Esophagus squamous epithelium (tissue), 5 donors: ENCODE data around the gene PDGFD. TPM values are rescaled to one million over a fixed set of nuclear protein-coding genes. Genes with fewer than 3 reads are reported as not detected.

Experiments
- DNase-seq: peaks from one replicate; lab custom pipeline; 2025; lab: John Stamatoyannopoulos, UW
- H3K27ac ChIP-seq, 4 donors: fragments of 200-600 bp; sonication (generic); one replicate each; pipeline ENCODE4 v1.5.1; 2016 to 2019; ENCODE audit warnings: mild to moderate bottlenecking in 1 of 4
- H3K27me3 ChIP-seq, 4 donors: fragments of 200-600 bp; sonication (generic); 1 replicate in 3 of 4; 2 replicates in 1 of 4; pipeline versions ENCODE4 v1.5.1 to v1.6.0; 2017 to 2021; ENCODE audit warnings: antibody characterized with exemption in 1 of 4
- H3K36me3 ChIP-seq, 3 donors: fragments of 200-600 bp; sonication (generic); one replicate each; pipeline ENCODE4 v1.5.1; 2016 to 2019
- H3K4me1 ChIP-seq, 3 donors: fragments of 200-600 bp; sonication (generic); one replicate each; pipeline ENCODE4 v1.5.1; 2017 to 2019
- H3K4me3 ChIP-seq, 4 donors: fragments of 200-600 bp; sonication (generic); 1 replicate in 3 of 4; 2 replicates in 1 of 4; pipeline ENCODE4 v1.5.1; 2016 to 2019; ENCODE audit warnings: mild to moderate bottlenecking in 2 of 4, moderate library complexity in 1 of 4
- H3K9me3 ChIP-seq, 3 donors: fragments of 200-600 bp; sonication (generic); one replicate each; pipeline ENCODE4 v1.5.1; 2016 to 2019
- POLR2A ChIP-seq, 4 donors: fragments of 450-650 bp; IDR thresholded peaks; one replicate each; pipeline ENCODE4 v1.6.1; 2017; ENCODE audit warnings: antibody characterized with exemption in 4 of 4, mild to moderate bottlenecking in 4 of 4, moderate library complexity in 3 of 4
- WGBS, 2 donors: methylation state at CpG; one replicate each; pipeline ENCODE4 v1.1.5; 2018; 5-methylcytosine and 5-hydroxymethylcytosine counted together
- intact Hi-C: fragments of 100-400 bp; cut with DNase I; formaldehyde crosslinking; loops from one replicate; pipeline ENCODE4 v1.15.0; 2022
- total RNA-seq, 4 donors: library from RNA; depleted of rRNA; stranded (reverse); fragments of >200 nt; gene quantifications; one replicate each; pipeline ENCODE4 v1.1.0, GENCODE V29; 2016
- TF ChIP-seq, protein P1 (sequence below), 6 experiments: fragments of 450-650 bp in 4 of 6; fragments of 200-600 bp in 2 of 6; sonication (generic) in 2 of 6; IDR thresholded peaks; one replicate each; pipeline ENCODE4 v1.5.1; 2016 to 2019; ENCODE audit warnings: antibody characterized with exemption in 6 of 6, mild to moderate bottlenecking in 4 of 6, moderate library complexity in 4 of 6
- donor health status: DM: yes; HTN: yes; CAD: no.

The PDGFD gene
- total RNA-seq, 4 donors from 2014 or later, result 0.27 to 1.9 (median 1.1) TPM

DNA sequence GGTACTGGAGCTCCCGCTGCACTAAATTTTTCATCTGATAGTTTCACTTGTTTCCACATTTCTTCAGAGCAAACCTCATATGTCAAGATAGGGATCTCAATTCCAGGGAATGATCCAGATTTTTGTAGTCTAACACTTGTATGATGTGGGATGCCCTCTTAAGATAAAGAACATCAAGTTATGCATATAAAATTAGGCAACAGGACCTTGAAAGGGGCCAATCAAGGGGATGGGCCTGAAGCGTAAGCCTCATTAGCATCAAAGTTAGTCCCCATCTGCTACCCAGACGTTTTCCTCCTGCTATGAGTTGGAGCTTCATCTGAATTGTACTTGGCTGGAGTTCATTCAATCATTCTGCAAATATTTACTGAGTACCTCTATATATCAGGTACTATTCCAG, 17.5 kb downstream of the PDGFD start:
- Histone ChIP-seq H3K9me3 (no peaks in the 10 kb centered on the region), H3K4me3 (no peak overlapping the region), H3K27ac (no peak overlapping the region), H3K27me3 (no peaks in the 10 kb centered on the region), H3K4me1 (no peaks in the 10 kb centered on the region), H3K36me3 (no peaks in the 10 kb centered on the region)
- 70 to 72% methylated on average over 3 of the region's 3 CpGs for WGBS, 2 donors
- intact Hi-C loops, result no loop called here
- no peak for DNase-seq
- no peak for TF ChIP-seq POLR2A (IDR thresholded peaks at IDR 0.05)
- TF ChIP-seq, protein P1, sequence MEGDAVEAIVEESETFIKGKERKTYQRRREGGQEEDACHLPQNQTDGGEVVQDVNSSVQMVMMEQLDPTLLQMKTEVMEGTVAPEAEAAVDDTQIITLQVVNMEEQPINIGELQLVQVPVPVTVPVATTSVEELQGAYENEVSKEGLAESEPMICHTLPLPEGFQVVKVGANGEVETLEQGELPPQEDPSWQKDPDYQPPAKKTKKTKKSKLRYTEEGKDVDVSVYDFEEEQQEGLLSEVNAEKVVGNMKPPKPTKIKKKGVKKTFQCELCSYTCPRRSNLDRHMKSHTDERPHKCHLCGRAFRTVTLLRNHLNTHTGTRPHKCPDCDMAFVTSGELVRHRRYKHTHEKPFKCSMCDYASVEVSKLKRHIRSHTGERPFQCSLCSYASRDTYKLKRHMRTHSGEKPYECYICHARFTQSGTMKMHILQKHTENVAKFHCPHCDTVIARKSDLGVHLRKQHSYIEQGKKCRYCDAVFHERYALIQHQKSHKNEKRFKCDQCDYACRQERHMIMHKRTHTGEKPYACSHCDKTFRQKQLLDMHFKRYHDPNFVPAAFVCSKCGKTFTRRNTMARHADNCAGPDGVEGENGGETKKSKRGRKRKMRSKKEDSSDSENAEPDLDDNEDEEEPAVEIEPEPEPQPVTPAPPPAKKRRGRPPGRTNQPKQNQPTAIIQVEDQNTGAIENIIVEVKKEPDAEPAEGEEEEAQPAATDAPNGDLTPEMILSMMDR (IDR thresholded peaks at IDR 0.05), result no peak

DNA sequence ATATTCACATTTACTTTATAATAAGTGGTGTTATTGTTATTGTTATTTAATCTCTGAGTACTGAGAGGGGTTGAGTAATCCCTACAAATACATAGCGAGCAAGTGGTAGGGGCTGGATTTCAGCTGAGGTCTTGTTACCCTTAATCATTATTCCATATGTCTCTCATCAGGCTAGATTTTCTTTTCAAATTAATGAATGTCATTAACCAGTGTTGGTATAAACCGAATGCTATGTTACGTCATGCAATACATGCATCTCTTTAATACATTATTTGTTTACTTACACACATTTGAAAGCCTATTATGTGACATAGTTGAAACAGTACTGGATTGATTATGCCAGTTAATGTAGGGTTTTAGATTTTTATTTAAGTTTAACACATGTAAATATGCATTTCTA, 18.9 kb downstream of the PDGFD start:
- Histone ChIP-seq H3K36me3 (no peaks in the 10 kb centered on the region), H3K4me1 (no peaks in the 10 kb centered on the region), H3K27ac (no peak overlapping the region), H3K4me3 (no peak overlapping the region), H3K27me3 (no peaks in the 10 kb centered on the region), H3K9me3 (no peaks in the 10 kb centered on the region)
- no peak for DNase-seq
- intact Hi-C loops, result no loop called here
- 95% methylated on average over 3 of the region's 3 CpGs for WGBS, 2 donors
- TF ChIP-seq POLR2A (IDR thresholded peaks at IDR 0.05), result no peak
- TF ChIP-seq, protein P1 (IDR thresholded peaks at IDR 0.05), result no peak

DNA sequence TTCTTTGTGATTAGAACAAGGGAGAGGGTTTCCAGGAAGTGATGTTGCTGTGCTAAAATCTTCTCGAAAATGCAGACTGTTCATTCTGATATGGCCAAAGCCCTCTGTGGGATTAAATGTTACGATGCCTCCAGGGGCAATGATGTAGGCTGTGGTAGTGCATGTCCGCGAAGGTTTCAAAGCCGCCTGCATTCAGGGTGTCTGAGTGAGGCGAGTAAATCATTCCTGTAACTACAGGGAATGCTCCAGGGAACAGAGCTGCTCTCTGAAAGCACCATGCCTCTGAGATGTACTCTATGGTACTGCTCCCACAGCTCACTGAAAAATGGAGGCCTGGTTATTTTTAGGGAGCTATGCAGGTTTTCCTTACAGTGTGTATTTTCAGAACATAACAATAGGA, 21.2 kb downstream of the PDGFD start:
- TF ChIP-seq POLR2A (IDR thresholded peaks at IDR 0.05), result no peak
- TF ChIP-seq, protein P1 (IDR thresholded peaks at IDR 0.05), result no peak
- no peaks in the 10 kb centered on the region for H3K9me3 ChIP-seq
- H3K27ac ChIP-seq, result no peak overlapping the region
- 87 to 95% methylated on average over 6 of the region's 6 CpGs for WGBS, 2 donors
- no peaks in the 10 kb centered on the region for H3K36me3 ChIP-seq
- H3K4me3 ChIP-seq, result no peak overlapping the region
- no peak for DNase-seq
- no peaks in the 10 kb centered on the region for H3K4me1 ChIP-seq
- no peaks in the 10 kb centered on the region for H3K27me3 ChIP-seq
- intact Hi-C loops, result no loop called here

DNA sequence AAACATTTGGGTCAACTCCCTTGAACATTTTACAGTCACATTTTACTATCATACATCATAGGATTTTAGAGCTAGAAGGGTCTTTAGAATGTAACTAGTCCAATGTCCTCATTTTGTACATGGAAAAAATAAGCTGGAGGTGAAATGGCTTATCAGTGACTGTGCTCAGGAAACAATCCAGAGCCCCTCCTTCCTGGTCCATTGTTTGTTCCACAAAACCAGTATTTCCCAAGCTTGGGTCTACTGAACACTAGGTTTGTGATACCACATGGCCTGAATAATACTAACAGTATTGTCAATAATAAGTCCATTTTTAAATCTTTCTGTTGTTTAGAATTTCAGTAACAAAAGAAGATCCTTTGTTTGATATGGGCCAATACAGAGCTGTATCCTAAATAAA, 27.1 kb downstream of the PDGFD start:
- Histone ChIP-seq H3K36me3 (no peaks in the 10 kb centered on the region), H3K27ac (no peak overlapping the region), H3K4me3 (no peak overlapping the region), H3K4me1 (no peaks in the 10 kb centered on the region), H3K27me3 (no peaks in the 10 kb centered on the region), H3K9me3 (no peaks in the 10 kb centered on the region)
- no peak for DNase-seq
- TF ChIP-seq POLR2A (IDR thresholded peaks at IDR 0.05), result no peak
- TF ChIP-seq, protein P1 (IDR thresholded peaks at IDR 0.05), result no peak
- intact Hi-C loops, result no loop called here

DNA sequence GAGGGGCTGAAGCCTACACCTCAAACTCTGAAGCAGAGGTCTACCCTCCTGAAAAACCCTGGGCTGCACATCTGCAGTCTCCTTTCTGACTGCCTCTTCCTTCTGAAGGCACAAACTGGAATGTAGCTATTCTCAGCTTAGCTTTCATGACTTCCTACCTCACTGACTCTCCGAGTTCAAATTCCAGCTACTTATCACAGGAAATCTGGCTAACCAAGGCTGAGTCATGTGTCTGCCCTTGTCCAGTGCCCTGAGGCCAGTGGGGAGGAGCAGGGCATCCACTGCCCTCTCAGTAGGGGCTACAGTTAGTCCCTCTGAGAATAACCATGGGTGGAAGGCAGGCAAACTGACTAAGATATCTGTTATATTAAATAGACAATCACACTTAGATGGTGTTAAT, 29.2 kb downstream of the PDGFD start:
- no peak for DNase-seq
- H3K27ac ChIP-seq, result no peak overlapping the region
- no peak overlapping the region for H3K4me3 ChIP-seq
- H3K4me1 ChIP-seq, result no peaks in the 10 kb centered on the region
- peaks cover 0 to 9% (median 0%) of the 10 kb centered on the region in 4 donors for H3K27me3 ChIP-seq
- TF ChIP-seq, protein P1 (IDR thresholded peaks at IDR 0.05), result no peak
- TF ChIP-seq POLR2A (IDR thresholded peaks at IDR 0.05), result no peak
- WGBS, 2 donors, result 38% methylated on average over 1 of the region's 1 CpG; no CpG with 5 or more reads in 1 of the 2 donors
- intact Hi-C loops, result no loop called here
- H3K9me3 ChIP-seq, result no peaks in the 10 kb centered on the region
- H3K36me3 ChIP-seq, result no peaks in the 10 kb centered on the region
